Astrocyte (in vitro differentiated cells and primary cell): Measurements from ENCODE around the gene BHLHE23.

Experiments
- EZH2 ChIP-seq: IDR thresholded peaks from 2 replicates; pipeline ENCODE4 v1.6.1; 2012; ENCODE audit warnings: mild to moderate bottlenecking, low read length, inconsistent platforms; ENCODE audit not compliant: insufficient read depth
- TF ChIP-seq, protein P1 (sequence below): IDR thresholded peaks from 2 replicates; pipeline ENCODE4 v1.5.1; 2011; ENCODE audit warnings: low read depth, mild to moderate bottlenecking, inconsistent platforms, low read length, moderate library complexity; ENCODE audit not compliant: insufficient read depth

- TF ChIP-seq, protein P1, sequence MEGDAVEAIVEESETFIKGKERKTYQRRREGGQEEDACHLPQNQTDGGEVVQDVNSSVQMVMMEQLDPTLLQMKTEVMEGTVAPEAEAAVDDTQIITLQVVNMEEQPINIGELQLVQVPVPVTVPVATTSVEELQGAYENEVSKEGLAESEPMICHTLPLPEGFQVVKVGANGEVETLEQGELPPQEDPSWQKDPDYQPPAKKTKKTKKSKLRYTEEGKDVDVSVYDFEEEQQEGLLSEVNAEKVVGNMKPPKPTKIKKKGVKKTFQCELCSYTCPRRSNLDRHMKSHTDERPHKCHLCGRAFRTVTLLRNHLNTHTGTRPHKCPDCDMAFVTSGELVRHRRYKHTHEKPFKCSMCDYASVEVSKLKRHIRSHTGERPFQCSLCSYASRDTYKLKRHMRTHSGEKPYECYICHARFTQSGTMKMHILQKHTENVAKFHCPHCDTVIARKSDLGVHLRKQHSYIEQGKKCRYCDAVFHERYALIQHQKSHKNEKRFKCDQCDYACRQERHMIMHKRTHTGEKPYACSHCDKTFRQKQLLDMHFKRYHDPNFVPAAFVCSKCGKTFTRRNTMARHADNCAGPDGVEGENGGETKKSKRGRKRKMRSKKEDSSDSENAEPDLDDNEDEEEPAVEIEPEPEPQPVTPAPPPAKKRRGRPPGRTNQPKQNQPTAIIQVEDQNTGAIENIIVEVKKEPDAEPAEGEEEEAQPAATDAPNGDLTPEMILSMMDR: no peak
- no peak for TF ChIP-seq EZH2
These were observed 37.4 kb upstream of the BHLHE23 start for GRCh38 chr20:63044204-63044600.
